Fibroblast of pulmonary artery (primary cell): ENCODE data around the gene DENND6A.
A peak's percentile ranks its signal among the peaks of the same experiment; 100 is the strongest.
"Not testable (repeated sequence)": the region's sequence is repeated elsewhere in the genome, so short reads cannot be mapped to it uniquely, and the experiment has no call there.

Experiments
- DNase-seq: peaks from one replicate; pipeline ENCODE4 v3.0.0-alpha.2; 2010; ENCODE audit warnings: low read depth
- H3K4me3 ChIP-seq: replicated peaks from 2 replicates; pipeline ENCODE4 v1.5.1; 2011; ENCODE audit warnings: low read depth, mild to moderate bottlenecking, control low read depth, low read length, moderate library complexity
- CTCF ChIP-seq: IDR thresholded peaks from 2 replicates; pipeline ENCODE4 v1.5.1; 2011; ENCODE audit warnings: mild to moderate bottlenecking, control low read depth, low read length, inconsistent platforms; ENCODE audit errors: missing control alignments

The DENND6A gene

GRCh38 chr3:57654267-57654666 lies 38.6 kb downstream of the DENND6A start:
- TF ChIP-seq CTCF = no peak
- H3K4me3 ChIP-seq = no peak overlapping the region
- DNase-seq = no peak

DNA sequence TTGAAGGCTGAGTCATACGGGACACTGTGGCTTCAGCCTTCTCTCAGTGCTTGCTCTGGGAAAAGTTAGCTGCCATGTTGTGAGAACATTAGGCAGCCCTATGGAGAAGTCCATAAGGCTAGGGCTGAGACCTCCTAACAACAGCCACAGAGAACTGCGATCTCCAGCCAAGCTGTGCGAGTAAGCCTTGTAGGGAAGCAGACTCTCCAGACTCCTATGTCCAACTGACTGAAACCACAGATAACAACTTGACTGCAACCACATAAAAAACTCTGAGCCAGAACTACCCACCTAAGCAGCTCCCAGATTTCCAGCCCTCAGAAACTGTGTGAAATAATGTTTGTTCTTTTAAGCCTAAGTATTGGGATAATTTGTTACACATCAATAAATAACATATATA lies 40.7 kb downstream of the DENND6A start:
- no peak for DNase-seq
- TF ChIP-seq CTCF = no peak
- no peak overlapping the region for H3K4me3 ChIP-seq

DNA sequence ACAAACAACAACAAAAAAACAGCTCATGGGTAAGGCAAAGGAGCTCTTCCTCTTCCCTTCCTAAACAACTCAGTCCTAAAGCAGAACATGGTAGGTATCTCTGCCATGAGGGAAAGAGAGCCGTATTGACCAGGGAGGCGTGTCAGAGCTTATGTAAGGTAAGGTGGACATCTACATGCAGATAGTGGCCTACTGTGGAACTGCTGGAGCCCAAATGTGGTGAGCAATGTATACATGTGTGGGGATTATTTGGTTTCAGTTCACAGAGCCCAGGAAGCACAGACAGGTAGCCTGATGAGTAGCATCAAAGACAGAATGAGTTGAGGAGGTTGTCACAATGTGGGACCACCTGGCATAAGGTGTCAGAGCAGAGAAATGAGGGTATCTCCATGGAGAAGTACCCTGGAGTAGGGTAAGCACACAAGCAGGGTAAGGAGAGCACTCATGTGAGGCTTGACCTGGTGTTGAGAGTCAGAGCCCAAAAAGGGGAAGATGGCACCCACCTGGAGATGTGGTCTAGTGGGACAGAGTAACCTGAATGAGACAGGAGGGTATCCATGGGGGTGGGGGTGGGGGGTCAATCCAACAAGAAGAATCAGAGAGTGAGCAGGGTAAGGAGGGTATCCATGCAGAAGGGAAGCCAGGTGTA lies 45.5 kb downstream of the DENND6A start:
- H3K4me3 ChIP-seq = no peak overlapping the region
- no peak for DNase-seq
- no peak for TF ChIP-seq CTCF

DNA sequence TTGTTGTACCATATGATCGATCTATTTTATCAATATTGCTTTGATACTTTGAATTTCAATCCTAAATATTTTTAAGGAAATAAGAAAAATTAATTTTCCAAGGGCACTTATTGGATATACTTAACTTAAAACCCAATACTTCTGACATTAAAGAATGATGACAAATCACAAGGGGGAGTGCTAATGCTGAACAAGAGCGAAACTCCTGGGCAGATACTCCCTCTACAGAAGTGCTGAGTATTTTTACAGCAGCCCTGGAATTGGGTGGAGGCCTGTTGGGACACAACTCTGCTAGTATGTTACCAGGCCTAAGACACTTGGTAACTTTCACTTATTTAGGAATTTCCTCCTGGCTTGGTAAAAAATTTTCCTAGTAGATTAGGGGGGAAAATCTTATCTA lies 46.2 kb downstream of the DENND6A start:
- DNase-seq = peak; percentile 71
- TF ChIP-seq CTCF = peak; percentile 30
- H3K4me3 ChIP-seq = no peak overlapping the region

GRCh38 chr3:57644740-57645139 lies 48.1 kb downstream of the DENND6A start:
- H3K4me3 ChIP-seq = no peak overlapping the region
- no peak for TF ChIP-seq CTCF
- no peak for DNase-seq

DNA sequence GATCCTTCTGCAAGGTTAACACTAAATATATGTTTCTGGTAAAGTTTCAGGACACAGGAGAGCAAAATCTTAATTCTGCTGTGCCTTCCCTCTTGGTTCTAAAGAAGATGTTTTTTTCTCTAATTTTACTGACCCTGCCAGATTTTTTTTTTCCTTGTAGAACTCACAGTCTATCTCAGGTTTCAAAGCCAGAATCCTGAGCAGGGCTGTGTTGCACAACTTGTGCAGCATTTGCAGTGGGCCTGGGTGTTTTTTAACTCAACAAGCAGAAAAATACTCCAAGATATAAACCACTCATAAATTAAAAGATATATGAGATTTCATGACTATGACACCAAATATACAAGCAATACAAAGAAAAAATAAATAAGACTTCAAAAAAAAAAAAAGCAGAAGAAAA lies 55.5 kb downstream of the DENND6A start:
- no peak for TF ChIP-seq CTCF
- peak; percentile 34 for DNase-seq
- H3K4me3 ChIP-seq = no peak overlapping the region

- not testable (repeated sequence) for DNase-seq
Observed at GRCh38 chr3:57634259-57634658, 58.6 kb downstream of the DENND6A start.

More at GRCh38 chr3:57634259-57634658, 58.6 kb downstream of the DENND6A start:
- H3K4me3 ChIP-seq = not testable (repeated sequence)
